RWPE2 (cell line): ENCODE measurements around the gene BCO2.

ENCODE experiments used
- ATAC-seq: fragments of 200-7000 bp; cut with Tn5 transposase; 3 replicates; pipeline ENCODE4 v1.9.1; 2021; ENCODE audit warnings: low read depth
- DNase-seq: peaks from one replicate; pipeline ENCODE4 v3.0.0-alpha.2; 2020; ENCODE audit warnings: low spot score
- H3K27ac ChIP-seq: fragments of 450-650 bp; 2 replicates; pipeline ENCODE4 v1.5.1; 2017; ENCODE audit warnings: mild to moderate bottlenecking; ENCODE audit not compliant: poor library complexity, severe bottlenecking
- H3K27me3 ChIP-seq: fragments of 250-450 bp; sonication (Bioruptor Pico); 2 replicates; pipeline ENCODE4 v1.5.1; 2021; ENCODE audit warnings: mild to moderate bottlenecking, moderate library complexity; ENCODE audit not compliant: insufficient read depth, poor library complexity, severe bottlenecking
- H3K36me3 ChIP-seq: fragments of 250-450 bp; sonication (Bioruptor Pico); 2 replicates; pipeline ENCODE4 v1.5.1; 2020; ENCODE audit warnings: low read depth, mild to moderate bottlenecking, moderate library complexity
- H3K4me1 ChIP-seq: fragments of 250-450 bp; sonication (Bioruptor Pico); 2 replicates; pipeline ENCODE4 v1.5.1; 2021; ENCODE audit warnings: mild to moderate bottlenecking, moderate library complexity; ENCODE audit not compliant: insufficient read depth, poor library complexity, severe bottlenecking
- H3K4me3 ChIP-seq: fragments of 250-450 bp; sonication (Bioruptor Pico); 2 replicates; pipeline ENCODE4 v1.5.1; 2021; ENCODE audit warnings: mild to moderate bottlenecking, moderate library complexity; ENCODE audit not compliant: severe bottlenecking
- H3K9me3 ChIP-seq: fragments of 250-450 bp; sonication (Bioruptor Pico); 2 replicates; pipeline ENCODE4 v1.5.1; 2021; ENCODE audit warnings: mild to moderate bottlenecking, moderate library complexity; ENCODE audit not compliant: severe bottlenecking
- TF ChIP-seq, protein P1 (sequence below): fragments of 450-650 bp; IDR thresholded peaks from one replicate; pipeline ENCODE4 v1.5.1; 2017; ENCODE audit warnings: mild to moderate bottlenecking, moderate library complexity; ENCODE audit not compliant: poor library complexity, severe bottlenecking

Gene BCO2

DNA sequence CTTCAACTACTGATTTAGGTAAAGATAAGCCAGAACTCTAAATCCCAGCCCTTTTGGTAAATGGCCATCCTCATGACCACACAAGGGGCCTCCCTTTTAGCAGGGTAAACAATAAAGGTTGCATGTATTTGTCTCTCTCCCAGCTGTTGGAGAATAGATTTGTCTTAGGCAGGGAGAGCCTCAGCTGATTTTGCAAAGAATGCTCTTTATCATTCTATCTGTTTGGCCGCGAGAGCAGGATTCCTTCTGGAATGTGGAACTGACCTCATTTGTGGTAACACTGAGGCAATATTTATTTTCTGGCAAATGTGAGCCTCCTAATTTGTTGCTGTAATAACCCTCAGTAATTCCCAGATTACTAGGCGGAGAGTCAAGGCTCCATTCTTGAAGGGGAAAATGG is 66.2 kb downstream of the BCO2 start:
- H3K9me3 ChIP-seq = no peaks in the 10 kb centered on the region
- DNase-seq = no peak
- H3K4me1 ChIP-seq = no peaks in the 10 kb centered on the region
- TF ChIP-seq, protein P1, sequence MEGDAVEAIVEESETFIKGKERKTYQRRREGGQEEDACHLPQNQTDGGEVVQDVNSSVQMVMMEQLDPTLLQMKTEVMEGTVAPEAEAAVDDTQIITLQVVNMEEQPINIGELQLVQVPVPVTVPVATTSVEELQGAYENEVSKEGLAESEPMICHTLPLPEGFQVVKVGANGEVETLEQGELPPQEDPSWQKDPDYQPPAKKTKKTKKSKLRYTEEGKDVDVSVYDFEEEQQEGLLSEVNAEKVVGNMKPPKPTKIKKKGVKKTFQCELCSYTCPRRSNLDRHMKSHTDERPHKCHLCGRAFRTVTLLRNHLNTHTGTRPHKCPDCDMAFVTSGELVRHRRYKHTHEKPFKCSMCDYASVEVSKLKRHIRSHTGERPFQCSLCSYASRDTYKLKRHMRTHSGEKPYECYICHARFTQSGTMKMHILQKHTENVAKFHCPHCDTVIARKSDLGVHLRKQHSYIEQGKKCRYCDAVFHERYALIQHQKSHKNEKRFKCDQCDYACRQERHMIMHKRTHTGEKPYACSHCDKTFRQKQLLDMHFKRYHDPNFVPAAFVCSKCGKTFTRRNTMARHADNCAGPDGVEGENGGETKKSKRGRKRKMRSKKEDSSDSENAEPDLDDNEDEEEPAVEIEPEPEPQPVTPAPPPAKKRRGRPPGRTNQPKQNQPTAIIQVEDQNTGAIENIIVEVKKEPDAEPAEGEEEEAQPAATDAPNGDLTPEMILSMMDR = no peak
- no peak overlapping the region for H3K4me3 ChIP-seq
- ATAC-seq = no peak
- peaks cover 23% of the 10 kb centered on the region for H3K36me3 ChIP-seq
- no peak overlapping the region for H3K27ac ChIP-seq
- H3K27me3 ChIP-seq = no peaks in the 10 kb centered on the region

DNA sequence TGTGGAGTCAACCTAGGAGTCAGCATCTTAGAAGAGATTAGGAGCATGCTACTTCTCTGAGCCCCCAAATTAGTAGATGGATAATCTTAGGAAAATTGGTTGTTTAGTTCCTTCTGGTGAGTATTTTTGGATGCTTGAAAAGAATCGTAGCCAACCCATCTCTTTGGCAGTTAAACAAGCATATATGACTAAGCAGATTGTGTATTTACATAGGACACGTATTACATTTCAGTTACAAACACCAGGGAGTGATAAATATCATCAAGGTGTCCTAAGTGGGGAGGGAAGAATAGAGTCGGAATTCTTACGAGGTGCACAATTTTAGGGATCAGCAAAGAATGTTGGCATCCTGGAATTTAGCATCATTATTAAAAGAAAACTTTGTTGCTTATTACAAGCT is 71.9 kb downstream of the BCO2 start:
- DNase-seq (no peak), ATAC-seq (no peak)
- H3K9me3 ChIP-seq = no peaks in the 10 kb centered on the region
- H3K27ac ChIP-seq = no peak overlapping the region
- H3K27me3 ChIP-seq = no peaks in the 10 kb centered on the region
- peaks cover 4% of the 10 kb centered on the region for H3K4me1 ChIP-seq
- H3K4me3 ChIP-seq = no peak overlapping the region
- TF ChIP-seq, protein P1 = no peak
- peaks cover 6% of the 10 kb centered on the region; the same call in 1 of the 2 replicates for H3K36me3 ChIP-seq

DNA sequence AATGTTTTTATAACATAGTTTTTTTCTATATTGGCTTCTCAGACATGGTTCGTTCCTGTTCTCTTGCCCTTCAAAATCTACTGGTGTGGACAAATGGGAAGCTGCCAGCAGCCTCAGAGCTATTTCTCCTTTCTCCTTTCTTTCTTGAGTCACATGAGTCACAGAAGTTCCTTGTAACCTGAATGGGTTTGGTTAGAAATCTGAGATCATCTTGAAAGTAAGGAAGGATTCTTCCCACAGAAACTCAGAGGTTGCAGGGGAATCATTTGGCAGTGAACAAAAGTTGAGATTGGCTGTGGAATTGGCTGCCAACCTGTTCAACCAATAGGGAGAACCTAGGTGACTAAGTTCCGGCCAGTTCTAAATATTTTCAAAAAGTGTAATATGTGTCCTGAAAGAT is 72.9 kb downstream of the BCO2 start:
- no peaks in the 10 kb centered on the region for H3K36me3 ChIP-seq
- no peaks in the 10 kb centered on the region for H3K9me3 ChIP-seq
- 0 out of 3 replicates have a peak, but pooled peaks have one; percentile 21 for ATAC-seq
- TF ChIP-seq, protein P1 = no peak
- H3K4me3 ChIP-seq = no peak overlapping the region
- DNase-seq = no peak
- no peaks in the 10 kb centered on the region for H3K27me3 ChIP-seq
- peaks cover 4% of the 10 kb centered on the region for H3K4me1 ChIP-seq
- no peak overlapping the region for H3K27ac ChIP-seq

DNA sequence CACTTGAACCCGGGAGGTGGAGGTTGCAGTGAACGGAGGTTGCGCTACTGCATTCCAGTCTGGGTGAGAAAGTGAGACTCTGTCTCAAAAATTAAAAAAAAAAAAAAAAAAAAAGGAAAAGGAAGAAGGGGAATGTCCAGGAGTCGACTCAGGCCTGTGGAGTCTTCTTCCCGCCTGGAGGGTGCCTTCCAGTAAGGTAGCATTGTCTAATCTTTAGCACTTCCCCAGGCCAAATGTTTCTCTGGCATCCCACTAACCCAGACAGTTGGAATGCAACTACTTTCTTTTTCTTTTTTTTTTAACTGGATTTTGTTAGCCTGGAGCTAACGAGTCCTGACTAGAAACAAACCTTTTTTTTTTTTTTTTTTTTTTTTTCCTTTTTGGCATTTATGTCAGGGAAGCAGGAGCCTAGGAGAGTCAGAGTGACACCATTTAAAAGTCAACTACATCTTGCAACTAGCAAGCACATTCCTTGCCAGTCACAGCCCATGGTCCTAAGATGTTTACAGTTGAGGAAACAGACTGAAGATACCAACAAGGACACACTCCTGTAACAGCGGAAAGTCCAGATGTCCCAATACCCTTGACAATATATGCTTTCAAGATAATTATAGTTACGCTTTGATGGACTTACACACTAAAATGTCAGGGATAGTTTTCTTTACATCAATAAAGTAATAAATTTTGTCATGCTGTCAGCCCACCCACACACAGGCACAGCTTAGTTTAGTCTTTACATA is 74.7 kb downstream of the BCO2 start:
- no peak for ATAC-seq
- no peaks in the 10 kb centered on the region for H3K27me3 ChIP-seq
- TF ChIP-seq, protein P1 = no peak

DNA sequence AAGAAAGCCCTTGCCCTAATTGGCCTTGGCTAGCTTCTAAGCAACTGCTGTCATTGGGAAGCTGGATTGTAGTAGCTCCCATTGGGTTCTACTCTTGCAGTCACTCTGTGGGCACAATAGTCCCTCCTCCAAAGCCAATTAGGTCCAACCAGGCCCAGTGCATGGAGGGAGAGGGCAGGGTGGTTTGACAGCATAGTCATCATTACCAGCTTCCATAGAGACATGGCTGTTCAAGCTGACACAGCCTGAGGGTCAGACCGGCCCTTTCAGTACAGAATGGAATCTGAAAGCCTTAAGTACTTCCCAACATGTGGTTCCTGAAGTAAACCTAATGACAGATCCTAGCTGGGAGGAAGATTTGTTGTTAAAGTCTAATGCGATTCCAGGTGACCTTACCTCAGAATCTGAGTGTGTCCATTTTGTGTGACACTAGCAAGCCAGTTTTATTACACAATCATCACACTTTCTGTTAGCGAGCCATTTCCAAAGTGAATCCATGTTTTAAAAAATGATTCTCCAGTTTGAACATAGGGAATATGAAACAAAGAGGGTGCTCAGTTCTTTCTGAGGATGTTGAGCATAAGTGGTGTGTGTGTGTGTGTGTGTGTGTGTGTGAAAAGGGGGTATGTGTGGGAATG is 78.4 kb downstream of the BCO2 start:
- peaks cover 8% of the 10 kb centered on the region for H3K4me1 ChIP-seq
- H3K4me3 ChIP-seq = no peak overlapping the region
- no peak overlapping the region for H3K27ac ChIP-seq
- no peak for DNase-seq
- ATAC-seq = no peak
- no peaks in the 10 kb centered on the region for H3K27me3 ChIP-seq
- no peaks in the 10 kb centered on the region for H3K9me3 ChIP-seq
- no peaks in the 10 kb centered on the region for H3K36me3 ChIP-seq
- TF ChIP-seq, protein P1 = no peak

More for the DNA sequence above, 74.7 kb downstream of the BCO2 start:
- Histone ChIP-seq H3K27ac (no peak overlapping the region), H3K4me3 (no peak overlapping the region), H3K9me3 (no peaks in the 10 kb centered on the region), H3K36me3 (no peaks in the 10 kb centered on the region), H3K4me1 (peaks cover 5% of the 10 kb centered on the region)
- DNase-seq = no peak
